Activated CD8-positive, alpha-beta memory T cell treated with anti-CD3 and anti-CD28 coated beads for 36 hours (primary cell): ENCODE results near the gene UBE2E2. TPM values are rescaled to one million over a fixed set of nuclear protein-coding genes. Genes with fewer than 3 reads are reported as not detected.

Source experiments
- CTCF ChIA-PET: fragments of 350-600 bp; sonication (Branson Sonifier 250); formaldehyde crosslinking; loops from one replicate; lab custom pipeline; 2021; ENCODE audit warnings: antibody characterized with exemption; lab: Charles Lee
- POLR2A ChIA-PET: fragments of 350-600 bp; sonication (Branson Sonifier 250); formaldehyde crosslinking; loops from one replicate; lab custom pipeline; 2021; ENCODE audit warnings: antibody characterized with exemption; lab: Charles Lee
- total RNA-seq, 2 experiments: library from RNA; stranded (reverse); gene quantifications; one replicate each; pipeline ENCODE4 v1.2.3, GENCODE V29; 2021

The UBE2E2 gene
- total RNA-seq, 2 experiments from 2014 or later: 2.3 to 2.9 TPM

GRCh38 chr3:23489300-23490158, 286.4 kb downstream of the UBE2E2 start:
- CTCF ChIA-PET: no interaction called here

GRCh38 chr3:23490459-23490858, 287.3 kb downstream of the UBE2E2 start:
- POLR2A ChIA-PET: no interaction called here
- CTCF ChIA-PET: no interaction called here

More at GRCh38 chr3:23489300-23490158, 286.4 kb downstream of the UBE2E2 start:
- POLR2A ChIA-PET: no interaction called here

GRCh38 chr3:23492057-23492456, 288.9 kb downstream of the UBE2E2 start:
- ChIA-PET POLR2A (no interaction called here), CTCF (no interaction called here)

- ChIA-PET CTCF (no interaction called here), POLR2A (no interaction called here)
These were observed 290.8 kb downstream of the UBE2E2 start for GRCh38 chr3:23493889-23494288.

GRCh38 chr3:23494967-23495366, 291.8 kb downstream of the UBE2E2 start:
- CTCF ChIA-PET: no interaction called here
- POLR2A ChIA-PET: no interaction called here

- CTCF ChIA-PET: no interaction called here
These were observed 292.4 kb downstream of the UBE2E2 start for GRCh38 chr3:23495507-23495906.

GRCh38 chr3:23496165-23496564, 293.0 kb downstream of the UBE2E2 start:
- ChIA-PET POLR2A (no interaction called here), CTCF (no interaction called here)

More at GRCh38 chr3:23495507-23495906, 292.4 kb downstream of the UBE2E2 start:
- POLR2A ChIA-PET: no interaction called here

- ChIA-PET POLR2A (no interaction called here), CTCF (no interaction called here)
These were observed 294.0 kb downstream of the UBE2E2 start for GRCh38 chr3:23497156-23497555.

GRCh38 chr3:23501201-23501802, 298.2 kb downstream of the UBE2E2 start:
- ChIA-PET POLR2A (no interaction called here), CTCF (no interaction called here)

- ChIA-PET POLR2A (no interaction called here), CTCF (no interaction called here)
These were observed 305.3 kb downstream of the UBE2E2 start for GRCh38 chr3:23508464-23508863.

GRCh38 chr3:23518441-23518840, 315.3 kb downstream of the UBE2E2 start:
- ChIA-PET POLR2A (no interaction called here), CTCF (no interaction called here)

GRCh38 chr3:23519314-23520208, 316.4 kb downstream of the UBE2E2 start:
- CTCF ChIA-PET: no interaction called here
- POLR2A ChIA-PET: no interaction called here

GRCh38 chr3:23527326-23527725, 324.2 kb downstream of the UBE2E2 start:
- CTCF ChIA-PET: no interaction called here

GRCh38 chr3:23533596-23533995, 330.5 kb downstream of the UBE2E2 start:
- ChIA-PET POLR2A (no interaction called here), CTCF (no interaction called here)

More at GRCh38 chr3:23527326-23527725, 324.2 kb downstream of the UBE2E2 start:
- POLR2A ChIA-PET: no interaction called here

- POLR2A ChIA-PET: no interaction called here
- CTCF ChIA-PET: no interaction called here
These were observed 330.9 kb downstream of the UBE2E2 start for GRCh38 chr3:23533996-23534395.

GRCh38 chr3:23537101-23537551, 334.0 kb downstream of the UBE2E2 start:
- ChIA-PET CTCF (no interaction called here), POLR2A (no interaction called here)

GRCh38 chr3:23539185-23539584, 336.1 kb downstream of the UBE2E2 start:
- CTCF ChIA-PET: no interaction called here
- POLR2A ChIA-PET: no interaction called here

- POLR2A ChIA-PET: no interaction called here
- CTCF ChIA-PET: no interaction called here
These were observed 337.5 kb downstream of the UBE2E2 start for GRCh38 chr3:23540600-23540999.

GRCh38 chr3:23542079-23542478, 339.0 kb downstream of the UBE2E2 start:
- CTCF ChIA-PET: no interaction called here
- POLR2A ChIA-PET: no interaction called here

GRCh38 chr3:23546181-23546580, 343.1 kb downstream of the UBE2E2 start:
- CTCF ChIA-PET: interaction anchor here (0.7 kb wide), 1 partner anchor 42 kb away, joined by 3 read pairs; no protein-coding TSS in a partner anchor

More at GRCh38 chr3:23546181-23546580, 343.1 kb downstream of the UBE2E2 start:
- POLR2A ChIA-PET: no interaction called here
